ENCODE data around the gene BTRC. TPM values are rescaled to one million over a fixed set of nuclear protein-coding genes. Genes with fewer than 3 reads are reported as not detected.

Gene BTRC
- total RNA-seq, 1 experiment from 2014 or later = 29.1 TPM

DNA sequence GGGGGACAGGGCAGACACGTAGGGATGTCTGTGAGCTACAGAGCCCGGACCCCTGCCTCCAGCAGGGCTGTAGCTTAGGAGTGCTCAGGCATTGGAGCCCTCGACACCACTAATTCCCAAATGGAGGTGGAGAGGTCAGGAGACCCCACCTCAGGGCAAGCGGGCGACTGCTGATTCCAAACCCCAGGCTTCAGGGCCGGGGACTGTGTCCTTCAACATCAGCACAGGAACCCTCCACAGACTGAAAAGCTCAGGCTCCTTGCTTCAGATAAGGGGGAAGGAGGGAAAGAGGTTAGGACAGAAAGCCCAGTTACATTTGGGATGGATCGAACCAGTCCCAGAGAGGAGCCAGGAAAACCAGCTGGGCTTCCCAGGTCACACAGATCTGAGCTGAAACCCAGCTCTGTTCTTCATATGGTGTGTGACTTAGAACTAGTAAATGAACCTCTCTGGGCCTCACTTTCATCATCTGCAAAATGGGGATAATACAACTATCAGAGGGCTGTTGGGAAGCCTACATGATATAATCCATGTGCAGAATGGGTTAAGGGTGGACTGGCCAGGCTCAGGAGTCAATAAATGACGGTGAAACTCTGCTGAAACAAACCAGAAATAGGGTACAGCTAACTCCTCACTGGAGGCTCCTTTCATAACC lies 217.4 kb downstream of the BTRC start (continued):
- TF ChIP-seq CEBPB (IDR thresholded peaks at IDR 0.05; ENCODE audit: low read depth) = no peak

DNA sequence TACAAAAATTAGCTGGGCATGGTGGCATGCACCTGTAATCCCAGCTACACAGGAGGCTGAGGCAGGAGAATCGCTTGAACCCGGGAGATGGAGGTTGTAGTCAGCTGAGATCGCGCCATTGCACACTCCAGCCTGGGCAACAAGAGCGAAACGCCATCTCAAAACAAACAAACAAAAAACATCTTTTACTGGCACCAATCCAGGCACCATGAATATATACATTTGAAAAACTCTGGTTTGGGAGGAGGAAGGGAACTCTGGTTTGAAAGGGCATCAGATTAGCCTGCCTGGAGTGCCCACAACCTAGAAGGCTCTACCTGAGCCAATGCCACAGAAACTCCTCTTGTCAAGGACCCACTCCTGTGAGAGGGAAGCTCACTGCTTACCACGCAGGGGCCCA lies 218.2 kb downstream of the BTRC start:
- ChIA-PET POLR2A (interaction anchor here (0.8 kb wide), 1 partner anchor 358 kb away, joined by 4 read pairs; no protein-coding TSS in a partner anchor), RAD21 (ENCODE audit: low non-redundant PET in 1 of 2, low total read pairs in 2 of 2, uncharacterized antibody in 2 of 2, unreplicated experiment in 2 of 2) (interaction anchor here in 1 of 2 experiments (0.6 kb wide), 1 partner anchor 359 kb away, joined by 3 read pairs; no protein-coding TSS in a partner anchor), CTCF (interaction anchor here (3.5 to 3.8 kb wide), 2 partner anchors 106 to 359 kb away, joined by 20 to 130 read pairs; no protein-coding TSS in a partner anchor)
- intact Hi-C loops (cut with micrococcal nuclease) = loop anchor here (10.0 kb wide), 1 partner anchor 507 kb away; the partner anchor contains the start of gene KAZALD1
- Histone ChIP-seq H3K27me3 (ENCODE audit: insufficient read depth, low read length) (no peaks in the 10 kb centered on the region), H2AFZ (ENCODE audit: low read depth, low read length, poor library complexity, severe bottlenecking) (no peak overlapping the region), H3K36me3 (ENCODE audit: control insufficient read depth in 1 of 2, insufficient read depth in 2 of 2, low read length in 2 of 2) (no peaks in the 10 kb centered on the region), H3K9ac (ENCODE audit: low read length) (no peak overlapping the region), H3K9me3 (ENCODE audit: control insufficient read depth in 1 of 2, insufficient read depth in 1 of 2, low read depth in 1 of 2, low read length in 2 of 2) (no peaks in the 10 kb centered on the region), H3K9me2 (ENCODE audit: insufficient read depth) (no peaks in the 10 kb centered on the region), H3K4me2 (ENCODE audit: low read length) (no peak overlapping the region), H4K20me1 (ENCODE audit: insufficient read depth) (no peaks in the 10 kb centered on the region), H3K4me1 (ENCODE audit: control insufficient read depth in 1 of 2, insufficient read depth in 2 of 2, low read length in 2 of 2) (peaks cover 11 to 27% of the 10 kb centered on the region in 2 experiments), H3K79me2 (ENCODE audit: insufficient read depth, low read length) (no peaks in the 10 kb centered on the region), H3K4me3 (replicated peaks in 1 of 2; ENCODE audit: low read depth in 1 of 2, low read length in 2 of 2) (no peak overlapping the region), H3K27ac (ENCODE audit: low read depth, low read length) (no peak overlapping the region)
- BruUV-seq (replicated peaks) = no TSS peak
- no peak for DNase-seq (ENCODE audit: low read depth, low spot score)
- no peak for ATAC-seq
- no peak for TF ChIP-seq ZNF274 (IDR thresholded peaks at IDR 0.05; ENCODE audit: low read depth, low read length)
- no peak for TF ChIP-seq SRF (IDR thresholded peaks at IDR 0.05; ENCODE audit: low read depth)
- TF ChIP-seq, protein P1, sequence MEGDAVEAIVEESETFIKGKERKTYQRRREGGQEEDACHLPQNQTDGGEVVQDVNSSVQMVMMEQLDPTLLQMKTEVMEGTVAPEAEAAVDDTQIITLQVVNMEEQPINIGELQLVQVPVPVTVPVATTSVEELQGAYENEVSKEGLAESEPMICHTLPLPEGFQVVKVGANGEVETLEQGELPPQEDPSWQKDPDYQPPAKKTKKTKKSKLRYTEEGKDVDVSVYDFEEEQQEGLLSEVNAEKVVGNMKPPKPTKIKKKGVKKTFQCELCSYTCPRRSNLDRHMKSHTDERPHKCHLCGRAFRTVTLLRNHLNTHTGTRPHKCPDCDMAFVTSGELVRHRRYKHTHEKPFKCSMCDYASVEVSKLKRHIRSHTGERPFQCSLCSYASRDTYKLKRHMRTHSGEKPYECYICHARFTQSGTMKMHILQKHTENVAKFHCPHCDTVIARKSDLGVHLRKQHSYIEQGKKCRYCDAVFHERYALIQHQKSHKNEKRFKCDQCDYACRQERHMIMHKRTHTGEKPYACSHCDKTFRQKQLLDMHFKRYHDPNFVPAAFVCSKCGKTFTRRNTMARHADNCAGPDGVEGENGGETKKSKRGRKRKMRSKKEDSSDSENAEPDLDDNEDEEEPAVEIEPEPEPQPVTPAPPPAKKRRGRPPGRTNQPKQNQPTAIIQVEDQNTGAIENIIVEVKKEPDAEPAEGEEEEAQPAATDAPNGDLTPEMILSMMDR (IDR thresholded peaks at IDR 0.05 in 2 of 3, conservative IDR thresholded peaks at IDR 0.05 in 1 of 3; ENCODE audit: borderline replicate concordance in 1 of 3, insufficient read depth in 1 of 3, low read depth in 2 of 3, low read length in 2 of 3) = no peak
- no peak for TF ChIP-seq CEBPB (IDR thresholded peaks at IDR 0.05; ENCODE audit: low read depth)
- no peak for TF ChIP-seq POLR2AphosphoS5 (IDR thresholded peaks at IDR 0.05; ENCODE audit: low read depth, low read length)
- TF ChIP-seq ELF1 (IDR thresholded peaks at IDR 0.05; ENCODE audit: borderline replicate concordance, low read depth) = no peak
- TF ChIP-seq CBX3 (IDR thresholded peaks at IDR 0.05; ENCODE audit: low read depth) = no peak
- no peak for TF ChIP-seq FOSL1 (IDR thresholded peaks at IDR 0.05; ENCODE audit: low read depth)
- no peak for TF ChIP-seq TCF7L2 (IDR thresholded peaks at IDR 0.05; ENCODE audit: borderline replicate concordance, extremely low read depth, insufficient read depth, insufficient read length)
- TF ChIP-seq, protein P2, sequence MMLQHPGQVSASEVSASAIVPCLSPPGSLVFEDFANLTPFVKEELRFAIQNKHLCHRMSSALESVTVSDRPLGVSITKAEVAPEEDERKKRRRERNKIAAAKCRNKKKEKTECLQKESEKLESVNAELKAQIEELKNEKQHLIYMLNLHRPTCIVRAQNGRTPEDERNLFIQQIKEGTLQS (IDR thresholded peaks at IDR 0.05) = no peak
- TF ChIP-seq, protein P3, sequence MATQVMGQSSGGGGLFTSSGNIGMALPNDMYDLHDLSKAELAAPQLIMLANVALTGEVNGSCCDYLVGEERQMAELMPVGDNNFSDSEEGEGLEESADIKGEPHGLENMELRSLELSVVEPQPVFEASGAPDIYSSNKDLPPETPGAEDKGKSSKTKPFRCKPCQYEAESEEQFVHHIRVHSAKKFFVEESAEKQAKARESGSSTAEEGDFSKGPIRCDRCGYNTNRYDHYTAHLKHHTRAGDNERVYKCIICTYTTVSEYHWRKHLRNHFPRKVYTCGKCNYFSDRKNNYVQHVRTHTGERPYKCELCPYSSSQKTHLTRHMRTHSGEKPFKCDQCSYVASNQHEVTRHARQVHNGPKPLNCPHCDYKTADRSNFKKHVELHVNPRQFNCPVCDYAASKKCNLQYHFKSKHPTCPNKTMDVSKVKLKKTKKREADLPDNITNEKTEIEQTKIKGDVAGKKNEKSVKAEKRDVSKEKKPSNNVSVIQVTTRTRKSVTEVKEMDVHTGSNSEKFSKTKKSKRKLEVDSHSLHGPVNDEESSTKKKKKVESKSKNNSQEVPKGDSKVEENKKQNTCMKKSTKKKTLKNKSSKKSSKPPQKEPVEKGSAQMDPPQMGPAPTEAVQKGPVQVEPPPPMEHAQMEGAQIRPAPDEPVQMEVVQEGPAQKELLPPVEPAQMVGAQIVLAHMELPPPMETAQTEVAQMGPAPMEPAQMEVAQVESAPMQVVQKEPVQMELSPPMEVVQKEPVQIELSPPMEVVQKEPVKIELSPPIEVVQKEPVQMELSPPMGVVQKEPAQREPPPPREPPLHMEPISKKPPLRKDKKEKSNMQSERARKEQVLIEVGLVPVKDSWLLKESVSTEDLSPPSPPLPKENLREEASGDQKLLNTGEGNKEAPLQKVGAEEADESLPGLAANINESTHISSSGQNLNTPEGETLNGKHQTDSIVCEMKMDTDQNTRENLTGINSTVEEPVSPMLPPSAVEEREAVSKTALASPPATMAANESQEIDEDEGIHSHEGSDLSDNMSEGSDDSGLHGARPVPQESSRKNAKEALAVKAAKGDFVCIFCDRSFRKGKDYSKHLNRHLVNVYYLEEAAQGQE (IDR thresholded peaks at IDR 0.05; ENCODE audit: low read depth) = no peak
- no peak for TF ChIP-seq SP1 (IDR thresholded peaks at IDR 0.05; ENCODE audit: low read depth)
- no peak for TF ChIP-seq SIN3A (IDR thresholded peaks at IDR 0.05; ENCODE audit: low read depth)
- TF ChIP-seq, protein P4, sequence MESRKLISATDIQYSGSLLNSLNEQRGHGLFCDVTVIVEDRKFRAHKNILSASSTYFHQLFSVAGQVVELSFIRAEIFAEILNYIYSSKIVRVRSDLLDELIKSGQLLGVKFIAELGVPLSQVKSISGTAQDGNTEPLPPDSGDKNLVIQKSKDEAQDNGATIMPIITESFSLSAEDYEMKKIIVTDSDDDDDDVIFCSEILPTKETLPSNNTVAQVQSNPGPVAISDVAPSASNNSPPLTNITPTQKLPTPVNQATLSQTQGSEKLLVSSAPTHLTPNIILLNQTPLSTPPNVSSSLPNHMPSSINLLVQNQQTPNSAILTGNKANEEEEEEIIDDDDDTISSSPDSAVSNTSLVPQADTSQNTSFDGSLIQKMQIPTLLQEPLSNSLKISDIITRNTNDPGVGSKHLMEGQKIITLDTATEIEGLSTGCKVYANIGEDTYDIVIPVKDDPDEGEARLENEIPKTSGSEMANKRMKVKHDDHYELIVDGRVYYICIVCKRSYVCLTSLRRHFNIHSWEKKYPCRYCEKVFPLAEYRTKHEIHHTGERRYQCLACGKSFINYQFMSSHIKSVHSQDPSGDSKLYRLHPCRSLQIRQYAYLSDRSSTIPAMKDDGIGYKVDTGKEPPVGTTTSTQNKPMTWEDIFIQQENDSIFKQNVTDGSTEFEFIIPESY (IDR thresholded peaks at IDR 0.05; ENCODE audit: extremely low read depth, insufficient replicate concordance, low read length) = no peak
- TF ChIP-seq, protein P5, sequence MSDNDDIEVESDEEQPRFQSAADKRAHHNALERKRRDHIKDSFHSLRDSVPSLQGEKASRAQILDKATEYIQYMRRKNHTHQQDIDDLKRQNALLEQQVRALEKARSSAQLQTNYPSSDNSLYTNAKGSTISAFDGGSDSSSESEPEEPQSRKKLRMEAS (IDR thresholded peaks at IDR 0.05) = no peak
- TF ChIP-seq JUND (IDR thresholded peaks at IDR 0.05) = no peak
- TF ChIP-seq EGR1 (IDR thresholded peaks at IDR 0.05; ENCODE audit: low read depth) = no peak

All from HCT116 (cell line).